WI38 (cell line): Measurements from ENCODE around the gene CEP250.

ENCODE experiments used
- H3K4me3 ChIP-seq: 2 replicates; pipeline ENCODE4 v1.5.1; 2011; ENCODE audit warnings: low read depth, mild to moderate bottlenecking, control low read depth, low read length
- CTCF ChIP-seq: IDR thresholded peaks from 2 replicates; pipeline ENCODE4 v1.5.1; 2012; ENCODE audit warnings: low read depth, mild to moderate bottlenecking, control low read depth, low read length

Gene CEP250

DNA sequence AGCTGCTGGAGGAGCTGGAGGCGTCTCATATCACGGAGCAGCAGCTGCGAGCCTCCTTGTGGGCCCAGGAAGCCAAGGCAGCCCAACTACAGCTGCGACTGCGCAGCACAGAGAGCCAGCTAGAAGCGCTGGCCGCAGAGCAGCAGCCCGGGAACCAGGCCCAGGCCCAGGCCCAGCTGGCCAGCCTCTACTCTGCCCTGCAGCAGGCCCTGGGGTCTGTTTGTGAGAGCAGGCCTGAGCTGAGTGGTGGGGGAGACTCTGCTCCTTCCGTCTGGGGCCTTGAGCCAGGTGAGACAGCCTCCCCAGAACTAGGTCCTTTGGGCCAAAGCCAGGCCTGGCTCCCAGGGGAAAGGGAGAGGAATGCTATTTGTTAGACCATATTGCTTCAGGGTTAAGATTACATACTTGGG lies 42.4 kb downstream of the CEP250 start:
- no peak overlapping the region for H3K4me3 ChIP-seq
- TF ChIP-seq CTCF = no peak

DNA sequence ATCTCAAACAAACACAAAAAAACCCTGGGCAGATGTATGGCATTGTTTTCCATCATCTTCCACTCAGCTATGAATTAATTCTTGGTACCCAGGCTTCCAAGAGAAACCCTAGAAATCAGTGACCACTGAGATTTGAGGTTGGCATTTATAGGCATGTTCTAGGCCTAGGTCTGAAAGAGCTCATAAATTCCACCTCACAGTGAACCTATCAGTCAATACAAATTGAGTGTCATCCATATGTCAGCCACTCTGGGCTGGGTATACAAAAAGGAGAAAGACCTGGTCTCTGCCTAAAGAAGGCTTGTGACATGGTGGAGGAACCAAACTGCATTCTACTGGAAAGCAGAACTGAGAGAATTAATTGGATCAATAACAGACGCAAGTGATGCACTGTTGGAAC lies 43.9 kb downstream of the CEP250 start:
- H3K4me3 ChIP-seq = no peak overlapping the region
- TF ChIP-seq CTCF = no peak

GRCh38 chr20:35502352-35502751 lies 47.0 kb downstream of the CEP250 start:
- TF ChIP-seq CTCF = no peak
- H3K4me3 ChIP-seq = no peak overlapping the region

DNA sequence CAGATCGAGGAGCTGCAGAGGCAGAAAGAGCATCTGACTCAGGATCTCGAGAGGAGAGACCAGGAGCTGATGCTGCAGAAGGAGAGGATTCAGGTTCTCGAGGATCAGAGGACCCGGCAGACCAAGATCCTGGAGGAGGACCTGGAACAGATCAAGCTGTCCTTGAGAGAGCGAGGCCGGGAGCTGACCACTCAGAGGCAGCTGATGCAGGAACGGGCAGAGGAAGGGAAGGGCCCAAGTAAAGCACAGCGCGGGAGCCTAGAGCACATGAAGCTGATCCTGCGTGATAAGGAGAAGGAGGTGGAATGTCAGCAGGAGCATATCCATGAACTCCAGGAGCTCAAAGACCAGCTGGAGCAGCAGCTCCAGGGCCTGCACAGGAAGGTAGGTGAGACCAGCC lies 47.9 kb downstream of the CEP250 start:
- no peak overlapping the region for H3K4me3 ChIP-seq
- no peak for TF ChIP-seq CTCF

DNA sequence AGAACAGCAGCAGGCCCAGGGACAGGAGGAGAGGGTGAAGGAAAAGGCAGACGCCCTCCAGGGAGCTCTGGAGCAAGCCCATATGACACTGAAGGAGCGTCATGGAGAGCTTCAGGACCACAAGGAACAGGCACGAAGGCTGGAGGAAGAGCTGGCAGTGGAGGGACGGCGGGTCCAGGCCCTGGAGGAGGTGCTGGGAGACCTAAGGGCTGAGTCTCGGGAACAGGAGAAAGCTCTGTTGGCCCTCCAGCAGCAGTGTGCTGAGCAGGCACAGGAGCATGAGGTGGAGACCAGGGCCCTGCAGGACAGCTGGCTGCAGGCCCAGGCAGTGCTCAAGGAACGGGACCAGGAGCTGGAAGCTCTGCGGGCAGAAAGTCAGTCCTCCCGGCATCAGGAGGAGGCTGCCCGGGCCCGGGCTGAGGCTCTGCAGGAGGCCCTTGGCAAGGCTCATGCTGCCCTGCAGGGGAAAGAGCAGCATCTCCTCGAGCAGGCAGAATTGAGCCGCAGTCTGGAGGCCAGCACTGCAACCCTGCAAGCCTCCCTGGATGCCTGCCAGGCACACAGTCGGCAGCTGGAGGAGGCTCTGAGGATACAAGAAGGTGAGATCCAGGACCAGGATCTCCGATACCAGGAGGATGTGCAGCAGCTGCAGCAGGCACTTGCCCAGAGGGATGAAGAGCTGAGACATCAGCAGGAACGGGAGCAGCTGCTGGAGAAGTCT lies 48.6 kb downstream of the CEP250 start:
- TF ChIP-seq CTCF = no peak
- no peak overlapping the region for H3K4me3 ChIP-seq

- no peak for TF ChIP-seq CTCF
Observed at GRCh38 chr20:35504751-35505150, 49.4 kb downstream of the CEP250 start.

DNA sequence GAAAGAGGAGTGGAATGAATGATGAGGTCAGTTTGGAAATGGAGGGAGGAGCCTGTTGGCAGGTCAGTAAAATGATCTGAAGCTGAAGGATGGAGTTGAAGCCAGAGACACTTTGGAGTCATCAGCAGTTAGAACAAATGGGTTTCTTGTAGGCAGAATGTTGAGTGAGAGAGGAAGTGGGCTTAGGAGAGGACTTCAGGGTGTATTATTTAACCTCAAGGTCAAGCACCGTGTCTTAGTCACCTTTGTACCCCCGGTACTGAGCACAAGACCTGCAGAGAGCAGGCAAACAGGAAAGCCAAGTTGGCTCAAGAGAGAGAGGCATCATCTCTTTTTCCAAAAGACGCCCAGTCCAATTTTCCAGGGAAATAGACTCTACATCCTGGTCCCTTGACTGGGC lies 50.8 kb downstream of the CEP250 start:
- TF ChIP-seq CTCF = no peak
- no peak overlapping the region for H3K4me3 ChIP-seq

More at GRCh38 chr20:35504751-35505150, 49.4 kb downstream of the CEP250 start:
- no peak overlapping the region for H3K4me3 ChIP-seq
